H1 (cell line): ENCODE results near the gene KRT4. TPM values are rescaled to one million over a fixed set of nuclear protein-coding genes. Genes with fewer than 3 reads are reported as not detected.

Source experiments
- CTCF ChIA-PET: fragments of 300-600 bp; sonication (Branson Sonifier 250); formaldehyde crosslinking; loops from one replicate; lab custom pipeline; 2021; ENCODE audit not compliant: partially characterized antibody; lab: Charles Lee
- POLR2A ChIA-PET: fragments of 300-600 bp; sonication (Branson Sonifier 250); formaldehyde crosslinking; loops from one replicate; lab custom pipeline; 2021; ENCODE audit warnings: inconsistent platforms; ENCODE audit not compliant: partially characterized antibody; lab: Charles Lee
- DNase-seq, 2 experiments: peaks; one replicate each; pipeline versions ENCODE4 v3.0.0 to v3.0.0-alpha.2; 2010 to 2022; ENCODE audit warnings: low spot score in 2 of 2, low read depth in 1 of 2, mixed read lengths in 1 of 2
- FAIRE-seq: peaks from 2 replicates; lab custom pipeline; 2011; peaks lifted over from hg19 to GRCh38; lab: Jason Lieb, UNC
- H2AFZ ChIP-seq: 2 replicates; pipeline ENCODE4 v1.8.1; 2012; ENCODE audit warnings: low read length, inconsistent platforms
- H2AK5ac ChIP-seq: 2 replicates; pipeline ENCODE4 v1.6.1; 2013; ENCODE audit warnings: low read depth, low read length
- H2BK120ac ChIP-seq: replicated peaks from 2 replicates; pipeline ENCODE3; 2013; ENCODE audit warnings: low read depth, low read length, inconsistent platforms
- H2BK12ac ChIP-seq: 2 replicates; pipeline ENCODE4 v1.6.1; 2013; ENCODE audit warnings: low read depth, low read length
- H2BK15ac ChIP-seq: 2 replicates; pipeline ENCODE4 v1.6.1; 2013; ENCODE audit warnings: low read length
- H2BK20ac ChIP-seq: 2 replicates; pipeline ENCODE4 v1.6.1; 2013; ENCODE audit warnings: low read length
- H2BK5ac ChIP-seq: 2 replicates; pipeline ENCODE4 v1.6.1; 2013; ENCODE audit warnings: low read depth, low read length
- H3K14ac ChIP-seq: 2 replicates; pipeline ENCODE4 v1.6.1; 2013; ENCODE audit warnings: inconsistent platforms; ENCODE audit not compliant: insufficient read length
- H3K18ac ChIP-seq: 2 replicates; pipeline ENCODE4 v1.6.1; 2013; ENCODE audit warnings: low read length; ENCODE audit errors: extremely low read depth
- H3K23ac ChIP-seq: 2 replicates; pipeline ENCODE4 v1.6.1; 2013; ENCODE audit warnings: inconsistent platforms; ENCODE audit not compliant: insufficient read length
- H3K23me2 ChIP-seq: 2 replicates; pipeline ENCODE4 v1.6.1; 2013; ENCODE audit warnings: low read depth, low read length
- H3K27ac ChIP-seq: 2 replicates; pipeline ENCODE4 v1.6.1; 2011; ENCODE audit warnings: low read depth, low read length, inconsistent platforms
- H3K27me3 ChIP-seq, 4 experiments: replicated peaks in 1 of 4; 1 replicate in 1 of 4; 2 replicates in 3 of 4; pipeline versions ENCODE4 v1.6.1 to v1.8.1; 2011 to 2013; ENCODE audit warnings: low read length in 3 of 4, mild to moderate bottlenecking in 3 of 4, inconsistent platforms in 2 of 4, mixed read lengths in 2 of 4, moderate library complexity in 1 of 4; ENCODE audit not compliant: control insufficient read depth in 3 of 4, insufficient read depth in 3 of 4; ENCODE audit errors: extremely low read depth in 1 of 4
- H3K36me3 ChIP-seq, 4 experiments: 2 replicates each; pipeline versions ENCODE4 v1.6.1 to v1.8.1; 2011 to 2013; ENCODE audit warnings: mild to moderate bottlenecking in 4 of 4, low read length in 3 of 4, moderate library complexity in 2 of 4, control low read depth in 1 of 4, inconsistent platforms in 1 of 4; ENCODE audit not compliant: insufficient read depth in 4 of 4, control insufficient read depth in 2 of 4
- H3K4ac ChIP-seq: replicated peaks from 2 replicates; pipeline ENCODE3; 2013; ENCODE audit warnings: low read length, low read depth, mixed read lengths, inconsistent platforms; ENCODE audit not compliant: insufficient read length
- H3K4me1 ChIP-seq, 4 experiments: replicated peaks in 1 of 4; 1 replicate in 1 of 4; 2 replicates in 3 of 4; pipeline versions ENCODE4 v1.6.1 to v1.8.1; 2011 to 2013; ENCODE audit warnings: low read length in 3 of 4, inconsistent platforms in 2 of 4, mixed read lengths in 1 of 4; ENCODE audit not compliant: insufficient read depth in 4 of 4, control insufficient read depth in 3 of 4
- H3K4me2 ChIP-seq, 2 experiments: 2 replicates each; pipeline versions ENCODE4 v1.6.1 to v1.8.1; 2011 to 2013; ENCODE audit warnings: low read depth in 2 of 2, low read length in 2 of 2, control low read depth in 1 of 2, inconsistent platforms in 1 of 2, mild to moderate bottlenecking in 1 of 2; ENCODE audit not compliant: insufficient read depth in 1 of 2
- H3K4me3 ChIP-seq, 4 experiments: fragments of 200-600, 300-600 bp in 1 of 4; sonication (generic), shearing (Covaris generic), sonication (Bioruptor Twin) in 1 of 4; 2 replicates each; pipeline versions ENCODE4 v1.5.1 to v1.8.1; 2011 to 2016; ENCODE audit warnings: low read length in 4 of 4, low read depth in 3 of 4, control low read depth in 2 of 4, inconsistent platforms in 2 of 4, mild to moderate bottlenecking in 2 of 4, mixed read lengths in 1 of 4, moderate library complexity in 1 of 4; ENCODE audit not compliant: insufficient read depth in 2 of 4; ENCODE audit errors: extremely low read depth in 1 of 4
- H3K56ac ChIP-seq: replicated peaks from 2 replicates; pipeline ENCODE3; 2013; ENCODE audit warnings: low read depth, mild to moderate bottlenecking, mixed read lengths, low read length, inconsistent platforms; ENCODE audit not compliant: insufficient read length
- H3K79me1 ChIP-seq: 2 replicates; pipeline ENCODE4 v1.6.1; 2013; ENCODE audit warnings: low read depth, low read length, control low read depth
- H3K79me2 ChIP-seq, 2 experiments: 2 replicates each; pipeline versions ENCODE4 v1.6.1 to v1.8.1; 2012 to 2013; ENCODE audit warnings: low read length in 2 of 2, mild to moderate bottlenecking in 2 of 2, inconsistent platforms in 1 of 2; ENCODE audit not compliant: insufficient read depth in 2 of 2, control insufficient read depth in 1 of 2
- H3K9ac ChIP-seq, 4 experiments: replicated peaks in 1 of 4; 1 replicate in 1 of 4; 2 replicates in 3 of 4; pipeline versions ENCODE4 v1.6.1 to v1.8.1; 2011 to 2013; ENCODE audit warnings: low read depth in 3 of 4, low read length in 3 of 4, control low read depth in 2 of 4, mild to moderate bottlenecking in 2 of 4, moderate library complexity in 2 of 4, inconsistent platforms in 1 of 4; ENCODE audit errors: extremely low read depth in 1 of 4
- H3K9me3 ChIP-seq, 2 experiments: 2 replicates each; pipeline versions ENCODE4 v1.6.1 to v1.8.1; 2012 to 2013; ENCODE audit warnings: mild to moderate bottlenecking in 2 of 2, moderate library complexity in 2 of 2, control low read depth in 1 of 2, inconsistent platforms in 1 of 2, low read depth in 1 of 2, low read length in 1 of 2, mixed read lengths in 1 of 2; ENCODE audit not compliant: insufficient read depth in 2 of 2
- H4K20me1 ChIP-seq, 2 experiments: replicated peaks in 1 of 2; 2 replicates each; pipeline versions ENCODE3 to v1.8.1; 2011 to 2013; ENCODE audit warnings: inconsistent platforms in 2 of 2, low read length in 2 of 2, mild to moderate bottlenecking in 1 of 2; ENCODE audit not compliant: insufficient read depth in 2 of 2, control insufficient read depth in 1 of 2
- H4K5ac ChIP-seq: 2 replicates; pipeline ENCODE4 v1.6.1; 2013; ENCODE audit warnings: low read length, low read depth, mixed read lengths, inconsistent platforms; ENCODE audit not compliant: insufficient read length
- H4K8ac ChIP-seq: 2 replicates; pipeline ENCODE4 v1.8.0; 2013; ENCODE audit warnings: mild to moderate bottlenecking, moderate library complexity, low read length, inconsistent platforms; ENCODE audit not compliant: insufficient read depth; ENCODE audit errors: extremely low read depth
- H4K91ac ChIP-seq: replicated peaks from 2 replicates; pipeline ENCODE3; 2013; ENCODE audit warnings: low read length, mixed read lengths, inconsistent platforms; ENCODE audit not compliant: insufficient read length
- CEBPB ChIP-seq: IDR thresholded peaks from 2 replicates; pipeline ENCODE4 v1.6.1; 2012; ENCODE audit warnings: low read depth, low read length
- EGR1 ChIP-seq: IDR thresholded peaks from 2 replicates; pipeline ENCODE4 v1.6.1; 2011; ENCODE audit warnings: low read depth, low read length, borderline replicate concordance
- EP300 ChIP-seq, 2 experiments: IDR thresholded peaks; 1 replicate in 1 of 2; 2 replicates in 1 of 2; pipeline ENCODE4 v1.6.1; 2011 to 2012; ENCODE audit warnings: low read depth in 2 of 2, low read length in 2 of 2, mild to moderate bottlenecking in 2 of 2, borderline replicate concordance in 1 of 2, inconsistent platforms in 1 of 2, moderate library complexity in 1 of 2
- JUND ChIP-seq: IDR thresholded peaks from 2 replicates; pipeline ENCODE4 v1.6.1; 2011; ENCODE audit warnings: mild to moderate bottlenecking, improper control_type of control experiment, low read length
- POLR2AphosphoS5 ChIP-seq: IDR thresholded peaks from 2 replicates; pipeline ENCODE4 v1.6.1; 2011; ENCODE audit warnings: low read depth, low read length
- RXRA ChIP-seq: IDR thresholded peaks from 2 replicates; pipeline ENCODE4 v1.6.1; 2011; ENCODE audit warnings: low read depth, mild to moderate bottlenecking, low read length, moderate library complexity; ENCODE audit not compliant: insufficient read depth
- SP2 ChIP-seq: IDR thresholded peaks from 2 replicates; pipeline ENCODE4 v1.6.1; 2012; ENCODE audit warnings: mild to moderate bottlenecking, low read length, inconsistent platforms
- SP4 ChIP-seq: IDR thresholded peaks from 2 replicates; pipeline ENCODE4 v1.6.1; 2012; ENCODE audit warnings: low read length, inconsistent platforms
- TAF1 ChIP-seq: IDR thresholded peaks from 2 replicates; pipeline ENCODE4 v1.6.1; 2011; ENCODE audit warnings: mild to moderate bottlenecking, low read depth, low read length
- TAF7 ChIP-seq: optimal IDR thresholded peaks from 2 replicates; pipeline ENCODE3; 2011; ENCODE audit warnings: low read depth, mild to moderate bottlenecking, inconsistent platforms, low read length, moderate library complexity, borderline replicate concordance
- TBP ChIP-seq: IDR thresholded peaks from 2 replicates; pipeline ENCODE4 v1.6.1; 2011; ENCODE audit warnings: low read depth, low read length, improper control_type of control experiment
- WGBS, 2 experiments: shearing (Covaris generic) in 1 of 2; methylation state at CpG; one replicate each; pipeline versions ENCODE4 v1.1.6 to v1.1.7; 2013 to 2015; ENCODE audit warnings: low lambda C conversion rate in 2 of 2, mixed read lengths in 2 of 2, inconsistent platforms in 1 of 2, low coverage in 1 of 2, missing lambda C conversion rate in 1 of 2; ENCODE audit not compliant: insufficient replicate concordance in 2 of 2, insufficient coverage in 1 of 2, insufficient read length in 1 of 2; ENCODE audit errors: extremely low coverage in 1 of 2, missing lambda C conversion rate in 1 of 2; 5-methylcytosine and 5-hydroxymethylcytosine counted together
- polyA plus RNA-seq, 7 experiments: library from polyadenylated mRNA; depleted of rRNA in 3 of 7; stranded (reverse) in 5 of 7; unstranded in 2 of 7; fragments of >200 nt in 5 of 7; fragments of 200-250 nt in 2 of 7; gene quantifications; 1 replicate in 5 of 7; 2 replicates in 1 of 7; 4 replicates in 1 of 7; pipeline versions ENCODE4 v1.2.1 to v1.2.3, GENCODE V29; 2011 to 2013; ENCODE audit warnings: missing spikeins in 2 of 7, mixed read lengths in 2 of 7
- total RNA-seq: library from RNA; stranded (reverse); fragmentation: NEBNext Ultra II Directional; extraction: Animal tissue kit (Norgen Biotek cat#: 25700); gene quantifications from 2 replicates; pipeline ENCODE4 v1.2.1, GENCODE V29; 2021

Gene KRT4
- total and polyA plus RNA-seq, 2 of the 8 experiments (the other 6 are each of a cell fraction or from before 2014, with no cell fraction given), result not detected

GRCh38 chr12:52857500-52857899 is 43.6 kb upstream of the KRT4 start:
- no peak for FAIRE-seq
- no peaks in the 10 kb centered on the region for H3K9me3 ChIP-seq
- CTCF ChIA-PET, result interaction anchor here (1.0 to 1.1 kb wide), 2 partner anchors 8 to 22 kb away, joined by 3 to 4 read pairs; no protein-coding TSS in a partner anchor
- TF ChIP-seq SP2 (no peak), CEBPB (no peak), TBP (no peak), RXRA (no peak), POLR2AphosphoS5 (no peak), TAF7 (no peak), SP4 (no peak), EGR1 (no peak), JUND (no peak), EP300 (IDR thresholded peaks at IDR 0.05; ENCODE audit: borderline replicate concordance in 1 of 2, low read depth in 2 of 2, low read length in 2 of 2) (no peak), TAF1 (no peak)

More at GRCh38 chr12:52857500-52857899, 43.6 kb upstream of the KRT4 start:
- no peak overlapping the region for H2BK20ac ChIP-seq
- H2BK120ac ChIP-seq, result no peak overlapping the region
- no peak overlapping the region for H3K23ac ChIP-seq
- H3K27ac ChIP-seq, result no peak overlapping the region
- no peak overlapping the region for H3K18ac ChIP-seq
- no peak overlapping the region for H3K14ac ChIP-seq
- 77% methylated on average over 3 of the region's 3 CpGs; no CpG with 5 or more reads in 1 of the 2 experiments for WGBS, 2 experiments
- H3K79me2 ChIP-seq, result no peaks in the 10 kb centered on the region
- H2BK15ac ChIP-seq, result no peak overlapping the region
- no peak overlapping the region for H2AK5ac ChIP-seq
- no peaks in the 10 kb centered on the region for H4K20me1 ChIP-seq
- H4K91ac ChIP-seq, result no peak overlapping the region
- no peak overlapping the region for H4K5ac ChIP-seq
- H2BK12ac ChIP-seq, result no peak overlapping the region
- H2BK5ac ChIP-seq, result no peak overlapping the region
- no peak overlapping the region for H3K4me3 ChIP-seq
- H3K79me1 ChIP-seq, result no peaks in the 10 kb centered on the region
- POLR2A ChIA-PET, result no interaction called here
- H4K8ac ChIP-seq, result no peak overlapping the region
- peaks cover 0 to 2% (median 0%) of the 10 kb centered on the region in 4 experiments; a peak in 1 of 7 replicates for H3K4me1 ChIP-seq
- no peak overlapping the region for H3K4me2 ChIP-seq
- H2AFZ ChIP-seq, result no peak overlapping the region
- no peaks in the 10 kb centered on the region for H3K36me3 ChIP-seq
- no peak overlapping the region for H3K4ac ChIP-seq
- H3K23me2 ChIP-seq, result no peaks in the 10 kb centered on the region
- no peak for DNase-seq
- no peak overlapping the region for H3K56ac ChIP-seq
- H3K9ac ChIP-seq, result no peak overlapping the region
- H3K27me3 ChIP-seq, result no peaks in the 10 kb centered on the region
